WI38 (cell line): ENCODE measurements around the gene MPZL2.

Experiments
- H3K4me3 ChIP-seq: 2 replicates; pipeline ENCODE4 v1.5.1; 2011; ENCODE audit warnings: low read depth, mild to moderate bottlenecking, control low read depth, low read length
- TF ChIP-seq, protein P1 (sequence below): IDR thresholded peaks from 2 replicates; pipeline ENCODE4 v1.5.1; 2012; ENCODE audit warnings: low read depth, mild to moderate bottlenecking, control low read depth, low read length

Gene MPZL2

GRCh38 chr11:118272001-118272400 lies 7.9 kb upstream of the MPZL2 start:
- TF ChIP-seq, protein P1, sequence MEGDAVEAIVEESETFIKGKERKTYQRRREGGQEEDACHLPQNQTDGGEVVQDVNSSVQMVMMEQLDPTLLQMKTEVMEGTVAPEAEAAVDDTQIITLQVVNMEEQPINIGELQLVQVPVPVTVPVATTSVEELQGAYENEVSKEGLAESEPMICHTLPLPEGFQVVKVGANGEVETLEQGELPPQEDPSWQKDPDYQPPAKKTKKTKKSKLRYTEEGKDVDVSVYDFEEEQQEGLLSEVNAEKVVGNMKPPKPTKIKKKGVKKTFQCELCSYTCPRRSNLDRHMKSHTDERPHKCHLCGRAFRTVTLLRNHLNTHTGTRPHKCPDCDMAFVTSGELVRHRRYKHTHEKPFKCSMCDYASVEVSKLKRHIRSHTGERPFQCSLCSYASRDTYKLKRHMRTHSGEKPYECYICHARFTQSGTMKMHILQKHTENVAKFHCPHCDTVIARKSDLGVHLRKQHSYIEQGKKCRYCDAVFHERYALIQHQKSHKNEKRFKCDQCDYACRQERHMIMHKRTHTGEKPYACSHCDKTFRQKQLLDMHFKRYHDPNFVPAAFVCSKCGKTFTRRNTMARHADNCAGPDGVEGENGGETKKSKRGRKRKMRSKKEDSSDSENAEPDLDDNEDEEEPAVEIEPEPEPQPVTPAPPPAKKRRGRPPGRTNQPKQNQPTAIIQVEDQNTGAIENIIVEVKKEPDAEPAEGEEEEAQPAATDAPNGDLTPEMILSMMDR = no peak
- H3K4me3 ChIP-seq = no peak overlapping the region

GRCh38 chr11:118267486-118267885 lies 3.4 kb upstream of the MPZL2 start:
- TF ChIP-seq, protein P1 = no peak
- no peak overlapping the region for H3K4me3 ChIP-seq

DNA sequence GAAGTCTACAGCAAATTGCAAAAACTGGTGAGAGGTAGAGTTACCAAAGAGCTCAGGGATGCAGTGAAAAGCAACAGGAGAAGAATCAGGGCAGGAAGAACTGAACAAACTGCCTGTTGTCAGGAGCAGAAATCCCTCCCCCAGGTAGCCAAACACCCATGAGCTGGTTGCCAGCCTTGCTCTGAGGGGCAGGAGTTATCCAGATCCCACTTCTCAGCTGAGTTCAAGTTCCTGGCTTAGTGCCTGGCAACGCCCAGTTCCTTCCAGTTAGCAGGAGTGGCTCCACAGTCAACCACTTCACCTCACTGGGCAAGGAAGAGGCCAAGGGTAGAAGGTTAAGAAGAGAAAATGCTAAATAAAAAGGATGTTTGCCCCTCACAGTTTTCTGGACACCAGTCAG lies 1.9 kb upstream of the MPZL2 start:
- TF ChIP-seq, protein P1 = no peak
- no peak overlapping the region for H3K4me3 ChIP-seq

DNA sequence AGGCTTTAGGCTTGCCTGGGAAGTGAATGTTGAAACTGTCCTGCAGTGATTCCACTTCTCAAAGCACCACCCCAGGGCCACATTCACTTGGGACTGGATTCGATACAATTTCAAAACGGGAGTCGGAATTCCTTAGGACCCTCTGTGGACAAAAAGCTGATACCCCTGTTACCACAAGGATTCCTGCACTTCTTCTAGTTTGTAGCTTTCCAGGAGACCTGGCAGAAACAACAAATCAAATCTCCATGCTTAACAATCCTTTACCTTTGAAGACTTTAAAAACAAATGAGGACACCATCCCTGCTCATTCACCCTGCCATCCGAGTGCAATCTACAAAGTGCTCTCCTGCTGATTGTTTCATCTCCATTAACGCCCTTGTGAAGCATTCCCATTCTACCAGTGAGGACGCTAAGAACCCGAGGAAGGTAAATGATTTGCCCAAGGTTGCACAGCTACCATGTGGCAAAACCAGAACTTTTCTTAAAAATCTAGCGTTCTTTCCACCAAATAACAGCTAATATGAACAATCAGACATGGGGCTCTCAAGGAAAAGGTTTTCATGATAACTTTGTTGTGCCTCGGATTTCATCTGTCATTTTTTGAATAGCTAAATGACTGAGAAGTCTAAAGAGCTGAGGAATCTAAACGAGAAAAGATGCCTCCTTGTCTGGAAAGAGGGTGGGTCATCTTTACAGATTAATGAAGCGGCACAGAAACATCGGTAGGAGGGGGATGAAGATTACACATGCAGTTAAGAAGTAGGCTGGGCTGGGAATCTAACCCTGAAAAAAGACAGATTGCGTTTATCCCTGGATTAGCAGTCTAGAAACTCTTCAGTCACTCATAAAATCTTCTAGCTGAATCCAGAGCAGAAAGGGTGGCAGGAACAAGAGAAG lies 720 bp upstream of the MPZL2 start:
- TF ChIP-seq, protein P1 = no peak
- H3K4me3 ChIP-seq = no peak overlapping the region

DNA sequence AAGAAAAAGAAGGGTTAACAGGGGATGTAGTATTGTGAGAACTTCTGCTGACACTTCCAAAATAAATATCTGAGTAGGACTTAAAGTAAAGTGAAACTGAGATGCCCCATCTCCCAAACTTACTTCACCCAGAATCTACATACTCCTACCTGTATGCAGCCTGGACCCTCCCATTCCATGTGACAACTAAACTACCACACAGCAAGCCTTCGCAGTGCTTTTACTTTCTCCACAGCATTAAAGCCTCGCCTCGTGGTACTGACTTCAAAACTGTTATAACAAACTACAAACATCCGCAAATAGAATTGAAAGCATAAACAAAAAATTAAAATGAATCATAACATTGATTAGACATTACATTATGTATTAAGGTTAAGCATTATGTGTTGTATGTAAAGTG lies 985 bp downstream of the MPZL2 start:
- TF ChIP-seq, protein P1 = no peak
- H3K4me3 ChIP-seq = no peak overlapping the region

GRCh38 chr11:118260353-118260752 lies 3.7 kb downstream of the MPZL2 start:
- TF ChIP-seq, protein P1 = no peak
- H3K4me3 ChIP-seq = no peak overlapping the region

- H3K4me3 ChIP-seq = no peak overlapping the region
- TF ChIP-seq, protein P1 = no peak
Measured at GRCh38 chr11:118259138-118259537, 5.0 kb downstream of the MPZL2 start.
